GM23338 (cell line): ENCODE measurements around the gene CEP43. TPM values are rescaled to one million over a fixed set of nuclear protein-coding genes. Genes with fewer than 3 reads are reported as not detected.

Source experiments
- ATAC-seq: fragments of 200-7000 bp; cut with Tn5 transposase; 3 replicates; pipeline ENCODE4 v1.9.1; 2020
- DNase-seq: peaks from one replicate; pipeline ENCODE4 v3.0.0-alpha.2; 2015; ENCODE audit warnings: low spot score
- H2AFZ ChIP-seq: fragments of 200-600 bp; sonication (generic); 2 replicates; pipeline ENCODE4 v1.8.0; 2016; ENCODE audit warnings: antibody characterized with exemption, mild to moderate bottlenecking, moderate library complexity
- H3F3A ChIP-seq: fragments of 200-600 bp; sonication (generic); replicated peaks from 2 replicates; pipeline ENCODE4 v1.8.0; 2017; ENCODE audit warnings: antibody characterized with exemption, mixed run types, low read depth
- H3K27ac ChIP-seq: fragments of 200-600 bp; sonication (generic); 2 replicates; pipeline ENCODE4 v1.6.1; 2016; ENCODE audit warnings: low read depth
- H3K27me3 ChIP-seq: fragments of 200-600 bp; sonication (generic); 2 replicates; pipeline ENCODE4 v1.8.0; 2016; ENCODE audit warnings: mild to moderate bottlenecking, mixed run types, moderate library complexity; ENCODE audit not compliant: insufficient read depth
- H3K36me3 ChIP-seq: fragments of 200-600 bp; sonication (generic); 2 replicates; pipeline ENCODE4 v1.8.0; 2016; ENCODE audit warnings: mild to moderate bottlenecking; ENCODE audit not compliant: insufficient read depth
- H3K4me1 ChIP-seq: fragments of 200-600 bp; sonication (generic); 2 replicates; pipeline ENCODE4 v1.8.0; 2016; ENCODE audit warnings: mild to moderate bottlenecking, moderate library complexity; ENCODE audit not compliant: insufficient read depth
- H3K4me2 ChIP-seq: fragments of 200-600 bp; sonication (generic); 2 replicates; pipeline ENCODE4 v1.7.1; 2017; ENCODE audit warnings: mixed run types
- H3K4me3 ChIP-seq: fragments of 200-600 bp; sonication (generic); 2 replicates; pipeline ENCODE4 v1.6.1; 2016; ENCODE audit warnings: mixed run types
- H3K79me2 ChIP-seq: fragments of 200-600 bp; sonication (generic); replicated peaks from 2 replicates; pipeline ENCODE4 v1.8.0; 2017; ENCODE audit warnings: mild to moderate bottlenecking; ENCODE audit not compliant: insufficient read depth
- H3K9me2 ChIP-seq: fragments of 200-600 bp; sonication (generic); 2 replicates; pipeline ENCODE4 v1.8.0; 2017; ENCODE audit not compliant: insufficient read depth
- H4K20me1 ChIP-seq: fragments of 200-600 bp; sonication (generic); replicated peaks from 2 replicates; pipeline ENCODE4 v1.8.0; 2017; ENCODE audit warnings: mild to moderate bottlenecking; ENCODE audit not compliant: insufficient read depth
- H3K27ac Mint-ChIP-seq: 2 replicates; pipeline ENCODE4 v1.8.0; 2020; ENCODE audit warnings: inconsistent platforms, mild to moderate bottlenecking, moderate library complexity, mixed read lengths
- H3K27me3 Mint-ChIP-seq: 3 replicates; pipeline ENCODE4 v1.8.0; 2022; ENCODE audit warnings: low read depth, mild to moderate bottlenecking, moderate library complexity, mixed read lengths, inconsistent platforms; ENCODE audit not compliant: insufficient read depth, poor library complexity
- H3K36me3 Mint-ChIP-seq: 3 replicates; pipeline ENCODE4 v1.8.0; 2021; ENCODE audit warnings: low read depth, mild to moderate bottlenecking, inconsistent platforms, moderate library complexity, mixed read lengths
- H3K4me1 Mint-ChIP-seq: 3 replicates; pipeline ENCODE4 v1.8.0; 2020; ENCODE audit warnings: mild to moderate bottlenecking, inconsistent platforms, mixed read lengths
- H3K4me3 Mint-ChIP-seq: 3 replicates; pipeline ENCODE4 v1.8.0; 2021; ENCODE audit warnings: moderate library complexity, mild to moderate bottlenecking, inconsistent platforms, mixed read lengths
- H3K9me3 Mint-ChIP-seq: 3 replicates; pipeline ENCODE4 v1.8.0; 2020; ENCODE audit warnings: moderate library complexity, mild to moderate bottlenecking, inconsistent platforms, mixed read lengths
- CREB1 ChIP-seq: fragments of 250-450 bp; sonication (Bioruptor Pico); IDR thresholded peaks from 2 replicates; pipeline ENCODE4 v1.5.0; 2020; ENCODE audit warnings: low read depth, mild to moderate bottlenecking, moderate library complexity
- EZH2 ChIP-seq: fragments of 200-600 bp; sonication (generic); IDR thresholded peaks from one replicate; pipeline ENCODE4 v1.8.0; 2017; ENCODE audit warnings: antibody characterized with exemption, mild to moderate bottlenecking, low read depth; ENCODE audit not compliant: unreplicated experiment
- EZH2phosphoT487 ChIP-seq: fragments of 200-600 bp; sonication (generic); IDR thresholded peaks from one replicate; pipeline ENCODE4 v1.8.1; 2018; ENCODE audit warnings: antibody characterized with exemption; ENCODE audit not compliant: unreplicated experiment
- JUNB ChIP-seq: IDR thresholded peaks from one replicate; pipeline ENCODE4 v1.6.1; 2016; ENCODE audit warnings: antibody characterized with exemption; ENCODE audit not compliant: unreplicated experiment
- NANOG ChIP-seq: IDR thresholded peaks from 2 replicates; pipeline ENCODE4 v1.6.1; 2016; ENCODE audit warnings: antibody characterized with exemption, borderline replicate concordance
- POLR2AphosphoS5 ChIP-seq: IDR thresholded peaks from 2 replicates; pipeline ENCODE4 v1.6.1; 2016; ENCODE audit warnings: antibody characterized with exemption, low read depth
- STAT1 ChIP-seq: IDR thresholded peaks from one replicate; pipeline ENCODE4 v1.6.1; 2016; ENCODE audit warnings: antibody characterized with exemption; ENCODE audit not compliant: unreplicated experiment
- ZNF114 ChIP-seq: fragments of 250-450 bp; sonication (Bioruptor Pico); IDR thresholded peaks from 2 replicates; pipeline ENCODE4 v1.5.0; 2020; ENCODE audit warnings: mild to moderate bottlenecking, moderate library complexity
- ZNF331 ChIP-seq: fragments of 250-450 bp; sonication (Bioruptor Pico); IDR thresholded peaks from 2 replicates; pipeline ENCODE4 v1.5.0; 2020; ENCODE audit warnings: low read depth, mild to moderate bottlenecking, moderate library complexity
- polyA plus RNA-seq: library from polyadenylated mRNA; unstranded; fragments of >200 nt; fragmentation: Nextera tagmentation; extraction: Ambion mirVana; gene quantifications from 2 replicates; pipeline ENCODE4 v1.2.1, GENCODE V29; 2016
- total RNA-seq: library from RNA; depleted of rRNA; stranded (reverse); fragments of >200 nt; shearing (Covaris generic); gene quantifications from 2 replicates; pipeline ENCODE4 v1.2.3, GENCODE V29; 2014
- TF ChIP-seq, protein P1 (sequence below): fragments of 250-450 bp; sonication (Bioruptor Pico); IDR thresholded peaks from 2 replicates; pipeline ENCODE4 v1.5.0; 2020; ENCODE audit warnings: mild to moderate bottlenecking, moderate library complexity
- TF ChIP-seq, protein P2 (sequence below): IDR thresholded peaks from 2 replicates; pipeline ENCODE4 v1.6.1; 2016; ENCODE audit warnings: antibody characterized with exemption
- TF ChIP-seq, protein P3 (sequence below): IDR thresholded peaks from one replicate; pipeline ENCODE4 v1.6.1; 2018; ENCODE audit warnings: antibody characterized with exemption; ENCODE audit not compliant: unreplicated experiment
- TF ChIP-seq, protein P4 (sequence below), 2 experiments: fragments of 200-600 bp in 1 of 2; sonication (generic) in 1 of 2; conservative IDR thresholded peaks; 2 replicates each; pipeline versions ENCODE4 v1.5.1 to v1.6.1; 2016 to 2017; ENCODE audit warnings: antibody characterized with exemption in 2 of 2, low read depth in 2 of 2, mild to moderate bottlenecking in 2 of 2, moderate library complexity in 1 of 2

CEP43 gene
- total and polyA plus RNA-seq, 2 experiments from 2014 or later: 39.9 to 44.3 TPM

DNA sequence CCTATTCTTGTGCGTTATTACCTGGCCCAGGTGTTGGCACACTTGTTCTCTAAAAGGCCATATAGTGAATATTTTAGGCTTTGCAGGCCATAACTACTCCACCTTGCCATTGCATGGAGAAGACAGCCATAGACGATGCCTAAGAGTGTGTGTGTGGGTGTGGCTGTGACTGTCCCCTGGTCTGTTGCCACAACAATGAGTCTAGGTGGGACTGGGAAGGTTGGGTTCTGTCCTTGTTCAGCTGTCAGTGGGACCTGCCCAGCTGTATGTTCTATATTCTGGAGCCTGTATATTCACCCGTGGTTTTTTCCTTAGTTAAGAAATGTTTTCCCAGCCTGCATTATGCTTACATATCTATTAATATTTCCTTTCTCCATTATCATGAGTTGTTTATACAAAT lies 38.6 kb downstream of the CEP43 start:
- Histone ChIP-seq H3K4me2 (no peak overlapping the region), H3K27me3 (no peaks in the 10 kb centered on the region), H3F3A (no peaks in the 10 kb centered on the region), H3K27ac (no peak overlapping the region), H3K4me3 (no peak overlapping the region), H4K20me1 (peaks cover 3% of the 10 kb centered on the region; the same call in 1 of the 2 replicates), H3K36me3 (peaks cover 51% of the 10 kb centered on the region), H2AFZ (no peak overlapping the region), H3K79me2 (no peaks in the 10 kb centered on the region), H3K9me2 (no peaks in the 10 kb centered on the region), H3K4me1 (no peaks in the 10 kb centered on the region)
- TF ChIP-seq, protein P1, sequence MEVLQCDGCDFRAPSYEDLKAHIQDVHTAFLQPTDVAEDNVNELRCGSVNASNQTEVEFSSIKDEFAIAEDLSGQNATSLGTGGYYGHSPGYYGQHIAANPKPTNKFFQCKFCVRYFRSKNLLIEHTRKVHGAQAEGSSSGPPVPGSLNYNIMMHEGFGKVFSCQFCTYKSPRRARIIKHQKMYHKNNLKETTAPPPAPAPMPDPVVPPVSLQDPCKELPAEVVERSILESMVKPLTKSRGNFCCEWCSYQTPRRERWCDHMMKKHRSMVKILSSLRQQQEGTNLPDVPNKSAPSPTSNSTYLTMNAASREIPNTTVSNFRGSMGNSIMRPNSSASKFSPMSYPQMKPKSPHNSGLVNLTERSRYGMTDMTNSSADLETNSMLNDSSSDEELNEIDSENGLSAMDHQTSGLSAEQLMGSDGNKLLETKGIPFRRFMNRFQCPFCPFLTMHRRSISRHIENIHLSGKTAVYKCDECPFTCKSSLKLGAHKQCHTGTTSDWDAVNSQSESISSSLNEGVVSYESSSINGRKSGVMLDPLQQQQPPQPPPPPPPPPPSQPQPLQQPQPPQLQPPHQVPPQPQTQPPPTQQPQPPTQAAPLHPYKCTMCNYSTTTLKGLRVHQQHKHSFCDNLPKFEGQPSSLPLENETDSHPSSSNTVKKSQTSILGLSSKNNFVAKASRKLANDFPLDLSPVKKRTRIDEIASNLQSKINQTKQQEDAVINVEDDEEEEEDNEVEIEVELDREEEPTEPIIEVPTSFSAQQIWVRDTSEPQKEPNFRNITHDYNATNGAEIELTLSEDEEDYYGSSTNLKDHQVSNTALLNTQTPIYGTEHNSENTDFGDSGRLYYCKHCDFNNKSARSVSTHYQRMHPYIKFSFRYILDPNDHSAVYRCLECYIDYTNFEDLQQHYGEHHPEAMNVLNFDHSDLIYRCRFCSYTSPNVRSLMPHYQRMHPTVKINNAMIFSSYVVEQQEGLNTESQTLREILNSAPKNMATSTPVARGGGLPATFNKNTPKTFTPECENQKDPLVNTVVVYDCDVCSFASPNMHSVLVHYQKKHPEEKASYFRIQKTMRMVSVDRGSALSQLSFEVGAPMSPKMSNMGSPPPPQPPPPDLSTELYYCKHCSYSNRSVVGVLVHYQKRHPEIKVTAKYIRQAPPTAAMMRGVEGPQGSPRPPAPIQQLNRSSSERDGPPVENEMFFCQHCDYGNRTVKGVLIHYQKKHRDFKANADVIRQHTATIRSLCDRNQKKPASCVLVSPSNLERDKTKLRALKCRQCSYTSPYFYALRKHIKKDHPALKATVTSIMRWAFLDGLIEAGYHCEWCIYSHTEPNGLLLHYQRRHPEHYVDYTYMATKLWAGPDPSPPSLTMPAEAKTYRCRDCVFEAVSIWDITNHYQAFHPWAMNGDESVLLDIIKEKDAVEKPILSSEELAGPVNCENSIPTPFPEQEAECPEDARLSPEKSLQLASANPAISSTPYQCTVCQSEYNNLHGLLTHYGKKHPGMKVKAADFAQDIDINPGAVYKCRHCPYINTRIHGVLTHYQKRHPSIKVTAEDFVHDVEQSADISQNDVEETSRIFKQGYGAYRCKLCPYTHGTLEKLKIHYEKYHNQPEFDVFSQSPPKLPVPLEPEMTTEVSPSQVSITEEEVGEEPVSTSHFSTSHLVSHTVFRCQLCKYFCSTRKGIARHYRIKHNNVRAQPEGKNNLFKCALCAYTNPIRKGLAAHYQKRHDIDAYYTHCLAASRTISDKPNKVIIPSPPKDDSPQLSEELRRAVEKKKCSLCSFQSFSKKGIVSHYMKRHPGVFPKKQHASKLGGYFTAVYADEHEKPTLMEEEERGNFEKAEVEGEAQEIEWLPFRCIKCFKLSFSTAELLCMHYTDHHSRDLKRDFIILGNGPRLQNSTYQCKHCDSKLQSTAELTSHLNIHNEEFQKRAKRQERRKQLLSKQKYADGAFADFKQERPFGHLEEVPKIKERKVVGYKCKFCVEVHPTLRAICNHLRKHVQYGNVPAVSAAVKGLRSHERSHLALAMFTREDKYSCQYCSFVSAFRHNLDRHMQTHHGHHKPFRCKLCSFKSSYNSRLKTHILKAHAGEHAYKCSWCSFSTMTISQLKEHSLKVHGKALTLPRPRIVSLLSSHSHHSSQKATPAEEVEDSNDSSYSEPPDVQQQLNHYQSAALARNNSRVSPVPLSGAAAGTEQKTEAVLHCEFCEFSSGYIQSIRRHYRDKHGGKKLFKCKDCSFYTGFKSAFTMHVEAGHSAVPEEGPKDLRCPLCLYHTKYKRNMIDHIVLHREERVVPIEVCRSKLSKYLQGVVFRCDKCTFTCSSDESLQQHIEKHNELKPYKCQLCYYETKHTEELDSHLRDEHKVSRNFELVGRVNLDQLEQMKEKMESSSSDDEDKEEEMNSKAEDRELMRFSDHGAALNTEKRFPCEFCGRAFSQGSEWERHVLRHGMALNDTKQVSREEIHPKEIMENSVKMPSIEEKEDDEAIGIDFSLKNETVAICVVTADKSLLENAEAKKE (CRISPR knock-in tag): no peak
- TF ChIP-seq NANOG (no peak), CREB1 (CRISPR knock-in tag) (no peak), POLR2AphosphoS5 (no peak), EZH2 (no peak), JUNB (no peak), ZNF331 (CRISPR knock-in tag) (no peak), STAT1 (no peak), ZNF114 (CRISPR knock-in tag) (no peak), EZH2phosphoT487 (no peak)
- TF ChIP-seq, protein P2, sequence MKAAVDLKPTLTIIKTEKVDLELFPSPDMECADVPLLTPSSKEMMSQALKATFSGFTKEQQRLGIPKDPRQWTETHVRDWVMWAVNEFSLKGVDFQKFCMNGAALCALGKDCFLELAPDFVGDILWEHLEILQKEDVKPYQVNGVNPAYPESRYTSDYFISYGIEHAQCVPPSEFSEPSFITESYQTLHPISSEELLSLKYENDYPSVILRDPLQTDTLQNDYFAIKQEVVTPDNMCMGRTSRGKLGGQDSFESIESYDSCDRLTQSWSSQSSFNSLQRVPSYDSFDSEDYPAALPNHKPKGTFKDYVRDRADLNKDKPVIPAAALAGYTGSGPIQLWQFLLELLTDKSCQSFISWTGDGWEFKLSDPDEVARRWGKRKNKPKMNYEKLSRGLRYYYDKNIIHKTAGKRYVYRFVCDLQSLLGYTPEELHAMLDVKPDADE: no peak
- TF ChIP-seq, protein P3, sequence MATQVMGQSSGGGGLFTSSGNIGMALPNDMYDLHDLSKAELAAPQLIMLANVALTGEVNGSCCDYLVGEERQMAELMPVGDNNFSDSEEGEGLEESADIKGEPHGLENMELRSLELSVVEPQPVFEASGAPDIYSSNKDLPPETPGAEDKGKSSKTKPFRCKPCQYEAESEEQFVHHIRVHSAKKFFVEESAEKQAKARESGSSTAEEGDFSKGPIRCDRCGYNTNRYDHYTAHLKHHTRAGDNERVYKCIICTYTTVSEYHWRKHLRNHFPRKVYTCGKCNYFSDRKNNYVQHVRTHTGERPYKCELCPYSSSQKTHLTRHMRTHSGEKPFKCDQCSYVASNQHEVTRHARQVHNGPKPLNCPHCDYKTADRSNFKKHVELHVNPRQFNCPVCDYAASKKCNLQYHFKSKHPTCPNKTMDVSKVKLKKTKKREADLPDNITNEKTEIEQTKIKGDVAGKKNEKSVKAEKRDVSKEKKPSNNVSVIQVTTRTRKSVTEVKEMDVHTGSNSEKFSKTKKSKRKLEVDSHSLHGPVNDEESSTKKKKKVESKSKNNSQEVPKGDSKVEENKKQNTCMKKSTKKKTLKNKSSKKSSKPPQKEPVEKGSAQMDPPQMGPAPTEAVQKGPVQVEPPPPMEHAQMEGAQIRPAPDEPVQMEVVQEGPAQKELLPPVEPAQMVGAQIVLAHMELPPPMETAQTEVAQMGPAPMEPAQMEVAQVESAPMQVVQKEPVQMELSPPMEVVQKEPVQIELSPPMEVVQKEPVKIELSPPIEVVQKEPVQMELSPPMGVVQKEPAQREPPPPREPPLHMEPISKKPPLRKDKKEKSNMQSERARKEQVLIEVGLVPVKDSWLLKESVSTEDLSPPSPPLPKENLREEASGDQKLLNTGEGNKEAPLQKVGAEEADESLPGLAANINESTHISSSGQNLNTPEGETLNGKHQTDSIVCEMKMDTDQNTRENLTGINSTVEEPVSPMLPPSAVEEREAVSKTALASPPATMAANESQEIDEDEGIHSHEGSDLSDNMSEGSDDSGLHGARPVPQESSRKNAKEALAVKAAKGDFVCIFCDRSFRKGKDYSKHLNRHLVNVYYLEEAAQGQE: no peak
- TF ChIP-seq, protein P4, sequence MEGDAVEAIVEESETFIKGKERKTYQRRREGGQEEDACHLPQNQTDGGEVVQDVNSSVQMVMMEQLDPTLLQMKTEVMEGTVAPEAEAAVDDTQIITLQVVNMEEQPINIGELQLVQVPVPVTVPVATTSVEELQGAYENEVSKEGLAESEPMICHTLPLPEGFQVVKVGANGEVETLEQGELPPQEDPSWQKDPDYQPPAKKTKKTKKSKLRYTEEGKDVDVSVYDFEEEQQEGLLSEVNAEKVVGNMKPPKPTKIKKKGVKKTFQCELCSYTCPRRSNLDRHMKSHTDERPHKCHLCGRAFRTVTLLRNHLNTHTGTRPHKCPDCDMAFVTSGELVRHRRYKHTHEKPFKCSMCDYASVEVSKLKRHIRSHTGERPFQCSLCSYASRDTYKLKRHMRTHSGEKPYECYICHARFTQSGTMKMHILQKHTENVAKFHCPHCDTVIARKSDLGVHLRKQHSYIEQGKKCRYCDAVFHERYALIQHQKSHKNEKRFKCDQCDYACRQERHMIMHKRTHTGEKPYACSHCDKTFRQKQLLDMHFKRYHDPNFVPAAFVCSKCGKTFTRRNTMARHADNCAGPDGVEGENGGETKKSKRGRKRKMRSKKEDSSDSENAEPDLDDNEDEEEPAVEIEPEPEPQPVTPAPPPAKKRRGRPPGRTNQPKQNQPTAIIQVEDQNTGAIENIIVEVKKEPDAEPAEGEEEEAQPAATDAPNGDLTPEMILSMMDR (conservative IDR thresholded peaks at IDR 0.05; ENCODE audit: low read depth in 2 of 2): no peak
- Mint-ChIP-seq H3K27me3 (no peaks in the 10 kb centered on the region), H3K4me1 (0 out of 3 replicates have a peak, but pooled peaks cover 2% of the 10 kb centered on the region), H3K4me3 (no peak overlapping the region), H3K36me3 (peaks cover 77% of the 10 kb centered on the region), H3K9me3 (no peaks in the 10 kb centered on the region), H3K27ac (no peak overlapping the region)
- ATAC-seq (no peak), DNase-seq (no peak)
